Activated CD8-positive, alpha-beta T cell treated with anti-CD3 and anti-CD28 coated beads for 36 hours (primary cell): ENCODE results near the gene HCFC1. TPM values are rescaled to one million over a fixed set of nuclear protein-coding genes. Genes with fewer than 3 reads are reported as not detected.

Source experiments
- ATAC-seq: fragments of 200-7000 bp; cut with Tn5 transposase; one replicate; pipeline ENCODE4 v1.10.0; 2021; ENCODE audit warnings: mild to moderate bottlenecking, moderate library complexity
- CTCF ChIA-PET: fragments of 350-600 bp; sonication (Branson Sonifier 250); formaldehyde crosslinking; loops from one replicate; lab custom pipeline; 2021; ENCODE audit warnings: antibody characterized with exemption; lab: Charles Lee
- POLR2A ChIA-PET: fragments of 350-600 bp; sonication (Branson Sonifier 250); formaldehyde crosslinking; loops from one replicate; lab custom pipeline; 2021; ENCODE audit warnings: antibody characterized with exemption; lab: Charles Lee
- DNase-seq: peaks from one replicate; pipeline ENCODE4 v3.0.0-alpha.2; 2020
- H3K27ac Mint-ChIP-seq: one replicate; pipeline ENCODE4 v1.8.0; 2021; ENCODE audit warnings: mild to moderate bottlenecking, mixed read lengths
- H3K27me3 Mint-ChIP-seq: one replicate; pipeline ENCODE4 v1.8.0; 2021; ENCODE audit warnings: mixed read lengths
- H3K36me3 Mint-ChIP-seq: one replicate; pipeline ENCODE4 v1.8.0; 2021; ENCODE audit warnings: low read depth, mixed read lengths
- H3K4me1 Mint-ChIP-seq: one replicate; pipeline ENCODE4 v1.8.0; 2021; ENCODE audit warnings: low read depth, mixed read lengths
- H3K4me3 Mint-ChIP-seq: one replicate; pipeline ENCODE4 v1.8.0; 2021; ENCODE audit warnings: mild to moderate bottlenecking, moderate library complexity, mixed read lengths
- H3K9me3 Mint-ChIP-seq: one replicate; pipeline ENCODE4 v1.8.0; 2021; ENCODE audit warnings: mixed read lengths
- CTCF ChIP-seq: fragments of 200-600 bp; IDR thresholded peaks from one replicate; pipeline ENCODE4 v1.8.0; 2022; ENCODE audit warnings: antibody characterized with exemption, mild to moderate bottlenecking
- intact Hi-C: fragments of 100-400 bp; cut with micrococcal nuclease; formaldehyde crosslinking; loops from one replicate; pipeline ENCODE4 v1.10.0; 2022
- total RNA-seq, 2 experiments: library from RNA; stranded (reverse); gene quantifications; one replicate each; pipeline ENCODE4 v1.2.3, GENCODE V29; 2021

Gene HCFC1
- total RNA-seq, 2 experiments from 2014 or later = 115 to 116 TPM

- TF ChIP-seq CTCF = no peak
- ATAC-seq (no peak), DNase-seq (no peak)
- ChIA-PET POLR2A (interaction anchor here (0.9 to 12.0 kb wide), 4 partner anchors 15 to 76 kb away, joined by 3 to 105 read pairs (median 40); partner anchors contain the start of gene ARHGAP4), CTCF (interaction anchor here (3.4 kb wide), 1 partner anchor 12 kb away, joined by 17 read pairs; no protein-coding TSS in a partner anchor)
- Mint-ChIP-seq H3K4me3 (peak overlapping the region; percentile 93), H3K9me3 (no peaks in the 10 kb centered on the region), H3K27me3 (no peaks in the 10 kb centered on the region), H3K4me1 (peaks cover 21% of the 10 kb centered on the region), H3K36me3 (peaks cover 50% of the 10 kb centered on the region), H3K27ac (peak overlapping the region; percentile 55)
- intact Hi-C loops = no loop called here
Observed at GRCh38 chrX:153965406-153965805, 6.2 kb downstream of the HCFC1 start.

GRCh38 chrX:153964105-153964504 is 7.5 kb downstream of the HCFC1 start:
- DNase-seq (no peak), ATAC-seq (no peak)
- intact Hi-C loops = no loop called here
- TF ChIP-seq CTCF = no peak
- H3K27ac Mint-ChIP-seq = no peak overlapping the region
- H3K4me3 Mint-ChIP-seq = no peak overlapping the region
- peaks cover 44% of the 10 kb centered on the region for H3K36me3 Mint-ChIP-seq
- no peaks in the 10 kb centered on the region for H3K27me3 Mint-ChIP-seq
- H3K9me3 Mint-ChIP-seq = no peaks in the 10 kb centered on the region
- CTCF ChIA-PET = no interaction called here
- POLR2A ChIA-PET = interaction anchor here (0.6 to 12.0 kb wide), 5 partner anchors 12 to 550 kb away, joined by 3 to 105 read pairs (median 4); partner anchors contain the start of gene ARHGAP4
- H3K4me1 Mint-ChIP-seq = peaks cover 21% of the 10 kb centered on the region

DNA sequence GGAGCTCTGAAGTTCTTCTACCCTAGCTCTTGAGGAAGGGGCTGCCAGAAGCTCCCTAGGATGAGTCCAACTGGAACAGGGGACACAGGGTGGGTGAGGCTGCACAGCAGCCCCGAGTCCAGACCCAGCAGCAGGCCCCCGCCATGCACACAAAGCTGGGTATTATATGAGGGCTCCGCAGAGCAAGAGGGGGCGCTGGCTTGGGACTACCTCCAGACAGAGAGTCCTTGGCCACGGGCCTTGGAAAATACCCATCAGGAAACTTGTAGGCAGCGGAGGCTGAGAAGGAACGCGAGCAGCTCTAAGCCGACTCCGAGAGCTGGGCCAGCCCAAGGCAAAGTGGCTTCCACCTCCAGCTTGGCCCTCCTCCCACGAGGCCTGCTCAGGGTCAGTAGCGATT is 8.1 kb downstream of the HCFC1 start:
- Mint-ChIP-seq H3K4me3 (no peak overlapping the region), H3K9me3 (no peaks in the 10 kb centered on the region), H3K27me3 (no peaks in the 10 kb centered on the region), H3K4me1 (peaks cover 21% of the 10 kb centered on the region), H3K27ac (no peak overlapping the region), H3K36me3 (peaks cover 40% of the 10 kb centered on the region)
- CTCF ChIA-PET = interaction anchor here (1.2 kb wide), 1 partner anchor 11 kb away, joined by 3 read pairs; no protein-coding TSS in a partner anchor
- DNase-seq (no peak), ATAC-seq (no peak)
- POLR2A ChIA-PET = interaction anchor here (0.7 to 12.0 kb wide), 4 partner anchors 11 to 36 kb away, joined by 3 to 105 read pairs (median 6); partner anchors contain the start of gene ARHGAP4
- intact Hi-C loops = no loop called here
- TF ChIP-seq CTCF = no peak

- intact Hi-C loops = no loop called here
- H3K9me3 Mint-ChIP-seq = no peaks in the 10 kb centered on the region
- DNase-seq (no peak), ATAC-seq (no peak)
- ChIA-PET POLR2A (interaction anchor here (0.9 to 1.6 kb wide), 2 partner anchors 10 to 40 kb away, joined by 3 to 8 read pairs; partner anchors contain the start of gene HCFC1), CTCF (interaction anchor here (1.1 kb wide), 1 partner anchor 37 kb away, joined by 3 read pairs; no protein-coding TSS in a partner anchor)
- peaks cover 9% of the 10 kb centered on the region for H3K4me1 Mint-ChIP-seq
- H3K36me3 Mint-ChIP-seq = peaks cover 25% of the 10 kb centered on the region
- H3K27ac Mint-ChIP-seq = no peak overlapping the region
- no peak overlapping the region for H3K4me3 Mint-ChIP-seq
- H3K27me3 Mint-ChIP-seq = no peaks in the 10 kb centered on the region
- TF ChIP-seq CTCF = no peak
Observed at GRCh38 chrX:153961292-153961691, 10.3 kb downstream of the HCFC1 start.

DNA sequence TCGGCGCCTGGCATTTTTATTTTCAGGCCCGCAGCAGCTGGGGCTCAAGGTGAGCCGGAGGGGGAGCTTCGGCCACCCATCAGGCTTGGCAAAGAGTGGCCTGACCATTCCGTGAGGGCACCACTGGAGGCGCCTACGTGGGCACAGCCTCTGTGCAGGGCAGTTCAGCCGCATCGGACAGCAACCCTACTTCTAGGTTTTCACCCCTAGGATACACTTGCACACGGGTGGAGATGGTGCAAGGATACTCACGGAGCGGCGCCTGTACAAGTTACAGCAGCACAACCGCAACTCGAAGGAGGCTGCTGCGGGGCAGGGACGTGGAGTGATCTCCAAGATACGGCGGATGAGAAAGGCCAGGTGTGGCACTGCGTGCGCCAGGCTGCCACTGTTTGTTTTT is 10.8 kb downstream of the HCFC1 start:
- Mint-ChIP-seq H3K4me3 (no peak overlapping the region), H3K27ac (no peak overlapping the region), H3K4me1 (peaks cover 5% of the 10 kb centered on the region), H3K27me3 (no peaks in the 10 kb centered on the region), H3K9me3 (no peaks in the 10 kb centered on the region), H3K36me3 (peaks cover 22% of the 10 kb centered on the region)
- intact Hi-C loops = no loop called here
- CTCF ChIA-PET = no interaction called here
- no peak for TF ChIP-seq CTCF
- ATAC-seq (no peak), DNase-seq (no peak)
- POLR2A ChIA-PET = interaction anchor here (0.9 to 3.1 kb wide), 3 partner anchors 10 to 40 kb away, joined by 3 to 14 read pairs (median 8); partner anchors contain the start of gene HCFC1
